Keratinocyte (primary cell): ENCODE results near the gene GRK5. TPM values are rescaled to one million over a fixed set of nuclear protein-coding genes. Genes with fewer than 3 reads are reported as not detected.

ENCODE experiments used
- DNase-seq: peaks from one replicate; pipeline ENCODE4 v3.0.0-alpha.2; 2011; ENCODE audit warnings: low read depth, missing footprints, low spot score
- FAIRE-seq: peaks from 2 replicates; lab custom pipeline; 2011; peaks lifted over from hg19 to GRCh38; lab: Jason Lieb, UNC
- H2AFZ ChIP-seq: 2 replicates; pipeline ENCODE4 v1.6.0; 2012; ENCODE audit warnings: low read length, control low read depth, inconsistent platforms; ENCODE audit not compliant: control insufficient read depth
- H3K27ac ChIP-seq: 2 replicates; pipeline ENCODE4 v1.5.1; 2011; ENCODE audit warnings: low read length; ENCODE audit not compliant: control insufficient read depth, insufficient read depth
- H3K27me3 ChIP-seq: 3 replicates; pipeline ENCODE4 v1.6.0; 2011; ENCODE audit warnings: low read length; ENCODE audit not compliant: control insufficient read depth, insufficient read depth; ENCODE audit errors: extremely low read depth
- H3K36me3 ChIP-seq, 2 experiments: 2 replicates in 1 of 2; 3 replicates in 1 of 2; pipeline ENCODE4 v1.5.1; 2011; ENCODE audit warnings: low read length in 2 of 2, mild to moderate bottlenecking in 1 of 2; ENCODE audit not compliant: control insufficient read depth in 2 of 2, insufficient read depth in 2 of 2; ENCODE audit errors: extremely low read depth in 1 of 2
- H3K4me1 ChIP-seq: 3 replicates; pipeline ENCODE4 v1.5.1; 2011; ENCODE audit warnings: low read length; ENCODE audit not compliant: control insufficient read depth, insufficient read depth; ENCODE audit errors: extremely low read depth
- H3K4me2 ChIP-seq: 3 replicates; pipeline ENCODE4 v1.6.0; 2011; ENCODE audit warnings: low read depth, low read length; ENCODE audit not compliant: control insufficient read depth, insufficient read depth; ENCODE audit errors: extremely low read depth
- H3K4me3 ChIP-seq, 3 experiments: fragments of 200-600 bp in 1 of 3; sonication (generic) in 1 of 3; 2 replicates in 2 of 3; 3 replicates in 1 of 3; pipeline ENCODE4 v1.5.1; 2011 to 2016; ENCODE audit warnings: low read length in 3 of 3, mild to moderate bottlenecking in 3 of 3, control low read depth in 2 of 3, inconsistent platforms in 1 of 3, low read depth in 1 of 3, mixed read lengths in 1 of 3, mixed run types in 1 of 3, moderate library complexity in 1 of 3; ENCODE audit not compliant: control insufficient read depth in 2 of 3, insufficient read depth in 2 of 3; ENCODE audit errors: extremely low read depth in 1 of 3
- H3K79me2 ChIP-seq: 2 replicates; pipeline ENCODE4 v1.6.0; 2012; ENCODE audit warnings: low read length; ENCODE audit not compliant: control insufficient read depth, insufficient read depth
- H3K9ac ChIP-seq: 3 replicates; pipeline ENCODE4 v1.6.0; 2011; ENCODE audit warnings: low read length; ENCODE audit not compliant: control insufficient read depth, insufficient read depth; ENCODE audit errors: extremely low read depth
- H3K9me1 ChIP-seq: 3 replicates; pipeline ENCODE4 v1.6.0; 2011; ENCODE audit warnings: low read length; ENCODE audit not compliant: control insufficient read depth, insufficient read depth; ENCODE audit errors: extremely low read depth
- H3K9me3 ChIP-seq: 2 replicates; pipeline ENCODE4 v1.5.1; 2012; ENCODE audit warnings: low read depth, low read length; ENCODE audit not compliant: control insufficient read depth
- H4K20me1 ChIP-seq: 3 replicates; pipeline ENCODE4 v1.6.0; 2011; ENCODE audit warnings: low read length; ENCODE audit not compliant: control insufficient read depth, insufficient read depth; ENCODE audit errors: extremely low read depth
- EZH2 ChIP-seq: IDR thresholded peaks from one replicate; pipeline ENCODE4 v1.6.1; 2012; ENCODE audit warnings: inconsistent platforms, mild to moderate bottlenecking, low read length, moderate library complexity
- dilution Hi-C: fragments of 300-500 bp; cut with MboI; formaldehyde crosslinking; loops from one replicate; pipeline ENCODE4 v1.7.0; 2020; ENCODE audit warnings: low sequenced_read_pairs; ENCODE audit not compliant: extremely low pct_ligation_motif_present
- polyA plus RNA-seq, 5 experiments: library from polyadenylated mRNA; depleted of rRNA in 3 of 5; stranded (reverse) in 3 of 5; stranded (forward) in 1 of 5; unstranded in 1 of 5; fragments of >200 nt; gene quantifications; 1 replicate in 1 of 5; 2 replicates in 3 of 5; 3 replicates in 1 of 5; pipeline versions ENCODE4 v1.2.1 to v1.2.3, GENCODE V29; 2011 to 2012; ENCODE audit warnings: missing spikeins in 2 of 5, low read depth in 1 of 5, low replicate concordance in 1 of 5
- TF ChIP-seq, protein P1 (sequence below), 3 experiments: IDR thresholded peaks in 1 of 3; conservative IDR thresholded peaks in 1 of 3; optimal IDR thresholded peaks in 1 of 3; 2 replicates in 2 of 3; 3 replicates in 1 of 3; pipeline versions ENCODE3 to v1.5.1; 2011; ENCODE audit warnings: low read length in 3 of 3, mild to moderate bottlenecking in 3 of 3, moderate library complexity in 2 of 3, control low read depth in 1 of 3, inconsistent platforms in 1 of 3; ENCODE audit not compliant: insufficient read depth in 2 of 3; ENCODE audit errors: extremely low read depth in 1 of 3

The GRK5 gene
- polyA plus RNA-seq, 1 donor (not counting 4 experiments of a cell fraction or from before 2014, with no cell fraction given): 7.6 TPM

GRCh38 chr10:119455609-119456434 is 248.5 kb downstream of the GRK5 start:
- Histone ChIP-seq H3K27me3 (no peaks in the 10 kb centered on the region), H3K9me3 (no peaks in the 10 kb centered on the region), H3K9me1 (no peaks in the 10 kb centered on the region), H4K20me1 (no peaks in the 10 kb centered on the region), H3K79me2 (no peaks in the 10 kb centered on the region), H3K9ac (no peak overlapping the region), H3K4me2 (no peak overlapping the region), H3K4me1 (peaks cover 2% of the 10 kb centered on the region), H3K27ac (no peak overlapping the region), H2AFZ (no peak overlapping the region), H3K4me3 (no peak overlapping the region), H3K36me3 (no peaks in the 10 kb centered on the region)
- dilution Hi-C loops: no loop called here
- FAIRE-seq: no peak
- DNase-seq: no peak
- TF ChIP-seq EZH2: no peak
- TF ChIP-seq, protein P1, sequence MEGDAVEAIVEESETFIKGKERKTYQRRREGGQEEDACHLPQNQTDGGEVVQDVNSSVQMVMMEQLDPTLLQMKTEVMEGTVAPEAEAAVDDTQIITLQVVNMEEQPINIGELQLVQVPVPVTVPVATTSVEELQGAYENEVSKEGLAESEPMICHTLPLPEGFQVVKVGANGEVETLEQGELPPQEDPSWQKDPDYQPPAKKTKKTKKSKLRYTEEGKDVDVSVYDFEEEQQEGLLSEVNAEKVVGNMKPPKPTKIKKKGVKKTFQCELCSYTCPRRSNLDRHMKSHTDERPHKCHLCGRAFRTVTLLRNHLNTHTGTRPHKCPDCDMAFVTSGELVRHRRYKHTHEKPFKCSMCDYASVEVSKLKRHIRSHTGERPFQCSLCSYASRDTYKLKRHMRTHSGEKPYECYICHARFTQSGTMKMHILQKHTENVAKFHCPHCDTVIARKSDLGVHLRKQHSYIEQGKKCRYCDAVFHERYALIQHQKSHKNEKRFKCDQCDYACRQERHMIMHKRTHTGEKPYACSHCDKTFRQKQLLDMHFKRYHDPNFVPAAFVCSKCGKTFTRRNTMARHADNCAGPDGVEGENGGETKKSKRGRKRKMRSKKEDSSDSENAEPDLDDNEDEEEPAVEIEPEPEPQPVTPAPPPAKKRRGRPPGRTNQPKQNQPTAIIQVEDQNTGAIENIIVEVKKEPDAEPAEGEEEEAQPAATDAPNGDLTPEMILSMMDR (optimal IDR thresholded peaks at IDR 0.05 in 1 of 3, IDR thresholded peaks at IDR 0.05 in 1 of 3, conservative IDR thresholded peaks at IDR 0.05 in 1 of 3; ENCODE audit: extremely low read depth in 1 of 3, insufficient read depth in 2 of 3, low read length in 3 of 3): no peak

- FAIRE-seq (no peak), DNase-seq (no peak)
- Histone ChIP-seq H3K27me3 (no peaks in the 10 kb centered on the region), H3K36me3 (no peaks in the 10 kb centered on the region), H3K4me2 (no peak overlapping the region), H3K4me3 (no peak overlapping the region), H3K27ac (no peak overlapping the region), H3K79me2 (no peaks in the 10 kb centered on the region), H3K9me1 (no peaks in the 10 kb centered on the region), H2AFZ (no peak overlapping the region), H4K20me1 (no peaks in the 10 kb centered on the region), H3K9ac (no peak overlapping the region), H3K4me1 (peaks cover 8% of the 10 kb centered on the region), H3K9me3 (no peaks in the 10 kb centered on the region)
- dilution Hi-C loops: no loop called here
- no peak for TF ChIP-seq EZH2
- TF ChIP-seq, protein P1 (optimal IDR thresholded peaks at IDR 0.05 in 1 of 3, IDR thresholded peaks at IDR 0.05 in 1 of 3, conservative IDR thresholded peaks at IDR 0.05 in 1 of 3; ENCODE audit: extremely low read depth in 1 of 3, insufficient read depth in 2 of 3, low read length in 3 of 3): no peak
Observed at GRCh38 chr10:119456435-119456810, 249.1 kb downstream of the GRK5 start.
